Stimulated activated naive B cell treated with anti-CD40 and anti-IgM and Interleukin-4, amounts not matched to agents 10 μg/mL and 1 μg/mL and 100 μg/mL, for 72 hours (primary cell): Measurements from ENCODE around the gene MRPS18A.
"Not testable (repeated sequence)": the region's sequence is repeated elsewhere in the genome, so short reads cannot be mapped to it uniquely, and the experiment has no call there.

Experiments used
- ATAC-seq, 2 donors: fragments of 150-1000 bp; cut with Tn5 transposase; replicated peaks; 2 replicates each; pipeline ENCODE4 v1.10.0; 2021; ENCODE audit warnings: moderate library complexity in 1 of 2
- DNase-seq: peaks from one replicate; pipeline ENCODE4 v3.0.0; 2021
- H3K27ac Mint-ChIP-seq: one replicate; pipeline ENCODE4 v1.8.0; 2022; ENCODE audit warnings: mild to moderate bottlenecking, mixed read lengths
- H3K27me3 Mint-ChIP-seq, 2 donors: one replicate each; pipeline ENCODE4 v1.8.0; 2022; ENCODE audit warnings: mixed read lengths in 2 of 2
- H3K36me3 Mint-ChIP-seq, 2 donors: one replicate each; pipeline ENCODE4 v1.8.0; 2022; ENCODE audit warnings: mixed read lengths in 2 of 2, mild to moderate bottlenecking in 1 of 2
- H3K4me1 Mint-ChIP-seq, 2 donors: one replicate each; pipeline ENCODE4 v1.8.0; 2022; ENCODE audit warnings: mixed read lengths in 2 of 2, mild to moderate bottlenecking in 1 of 2
- H3K4me3 Mint-ChIP-seq, 2 donors: one replicate each; pipeline ENCODE4 v1.8.0; 2022; ENCODE audit warnings: mild to moderate bottlenecking in 2 of 2, mixed read lengths in 2 of 2, moderate library complexity in 1 of 2
- H3K9me3 Mint-ChIP-seq, 2 donors: one replicate each; pipeline ENCODE4 v1.8.0; 2022; ENCODE audit warnings: mixed read lengths in 2 of 2, mild to moderate bottlenecking in 1 of 2

MRPS18A gene

DNA sequence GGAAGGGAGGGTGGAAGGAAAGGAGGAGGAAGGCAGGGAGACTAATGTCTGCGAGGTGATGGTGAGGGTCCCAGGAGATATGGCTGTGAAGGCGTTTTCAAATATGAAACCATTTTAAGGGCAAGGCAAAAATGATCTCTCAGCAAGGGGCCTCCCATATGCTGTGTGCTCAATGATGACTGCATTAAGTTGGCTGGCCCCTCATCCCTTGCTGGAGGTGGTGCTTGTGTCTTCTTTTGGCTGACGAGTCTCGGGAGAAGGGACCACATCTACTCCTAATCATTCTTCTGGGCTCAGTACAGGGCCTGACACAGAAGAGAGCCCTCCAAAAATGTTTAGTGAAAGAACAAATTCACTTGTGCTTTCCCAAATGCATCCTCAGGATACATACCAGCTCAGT is 23.0 kb upstream of the MRPS18A start:
- Mint-ChIP-seq H3K27ac (peak overlapping the region; percentile 48), H3K4me3 (no peak overlapping the region), H3K9me3 (no peaks in the 10 kb centered on the region), H3K27me3 (peaks cover 13 to 20% of the 10 kb centered on the region in 2 donors), H3K36me3 (no peaks in the 10 kb centered on the region), H3K4me1 (peaks cover 36 to 46% of the 10 kb centered on the region in 2 donors)
- no peak for DNase-seq
- ATAC-seq: no peak

DNA sequence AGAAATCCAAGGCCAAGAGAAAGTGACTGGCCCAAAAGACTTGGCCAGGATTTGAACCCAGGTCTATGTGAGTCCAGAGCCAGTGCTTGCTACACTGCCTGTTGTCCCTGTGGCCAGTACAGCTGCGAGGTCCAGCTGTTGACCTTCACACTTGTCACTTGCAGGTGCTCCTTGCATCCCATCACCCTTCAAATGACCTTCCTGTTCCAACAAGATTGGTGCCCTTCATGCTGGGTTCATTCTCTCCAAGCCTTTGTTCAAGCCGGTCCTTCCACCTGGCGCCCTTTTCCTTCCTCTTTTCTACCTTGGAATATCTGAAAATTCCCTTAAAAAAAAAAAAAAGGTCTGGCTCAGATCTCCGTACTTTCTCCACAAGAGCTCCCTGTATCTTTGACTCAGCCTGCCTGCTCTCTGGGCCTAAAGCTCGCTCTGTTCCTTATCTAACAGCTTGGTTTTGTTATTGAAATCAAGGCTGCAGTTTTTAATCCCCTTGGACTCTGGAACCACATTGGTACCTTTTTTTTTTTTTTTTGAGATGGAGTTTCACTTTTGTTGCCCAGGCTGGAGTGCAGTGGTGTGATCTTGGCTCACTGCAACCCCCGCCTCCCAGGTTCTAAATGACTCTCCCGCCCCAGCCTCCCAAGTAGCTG is 22.2 kb upstream of the MRPS18A start:
- Mint-ChIP-seq H3K9me3 (no peaks in the 10 kb centered on the region), H3K27ac (peak overlapping the region; percentile 48), H3K4me1 (peaks cover 36 to 44% of the 10 kb centered on the region in 2 donors), H3K4me3 (no peak overlapping the region), H3K27me3 (peaks cover 13 to 20% of the 10 kb centered on the region in 2 donors), H3K36me3 (no peaks in the 10 kb centered on the region)
- DNase-seq: no peak
- ATAC-seq: no peak

DNA sequence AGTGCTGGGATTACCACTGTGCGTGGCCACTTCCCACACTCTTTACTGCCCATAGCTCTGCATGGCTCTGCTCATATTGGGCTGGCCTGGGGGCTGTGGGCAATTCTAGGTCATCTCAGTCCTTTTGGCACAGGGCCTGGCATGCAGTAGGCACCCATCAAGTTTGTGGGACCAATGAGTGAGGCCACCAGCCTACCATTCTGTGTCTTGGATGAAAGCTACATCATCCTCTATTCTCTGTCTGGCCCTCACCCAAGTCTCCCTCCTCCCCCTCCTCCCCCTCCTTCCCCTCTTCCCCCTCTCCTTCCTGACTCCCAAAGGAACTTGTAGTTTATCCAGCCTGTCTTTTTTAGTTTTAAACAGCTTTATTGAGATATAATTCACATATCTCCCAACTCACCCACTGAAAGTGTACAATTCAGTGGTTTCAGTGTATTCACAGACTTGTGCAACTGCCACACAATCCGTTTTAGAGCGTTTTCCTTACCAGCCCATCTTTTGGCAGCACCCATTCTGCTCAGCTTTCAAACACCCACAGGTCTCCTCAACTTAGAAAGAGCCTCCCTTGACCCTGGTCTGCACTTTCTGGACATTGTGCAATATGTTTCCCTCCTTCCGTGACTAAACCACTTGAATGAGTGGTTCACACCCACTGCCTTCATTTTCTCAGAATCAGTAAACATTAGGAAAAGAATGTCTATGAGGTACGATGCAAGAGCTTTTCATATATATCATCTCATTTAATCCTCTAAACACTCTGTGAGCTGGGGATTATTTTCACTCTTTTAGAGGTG is 21.5 kb upstream of the MRPS18A start:
- ATAC-seq (no peak), DNase-seq (no peak)
- Mint-ChIP-seq H3K4me1 (peaks cover 32 to 44% of the 10 kb centered on the region in 2 donors), H3K4me3 (no peak overlapping the region), H3K36me3 (no peaks in the 10 kb centered on the region), H3K27me3 (peaks cover 13 to 20% of the 10 kb centered on the region in 2 donors), H3K27ac (no peak overlapping the region), H3K9me3 (no peaks in the 10 kb centered on the region)

DNA sequence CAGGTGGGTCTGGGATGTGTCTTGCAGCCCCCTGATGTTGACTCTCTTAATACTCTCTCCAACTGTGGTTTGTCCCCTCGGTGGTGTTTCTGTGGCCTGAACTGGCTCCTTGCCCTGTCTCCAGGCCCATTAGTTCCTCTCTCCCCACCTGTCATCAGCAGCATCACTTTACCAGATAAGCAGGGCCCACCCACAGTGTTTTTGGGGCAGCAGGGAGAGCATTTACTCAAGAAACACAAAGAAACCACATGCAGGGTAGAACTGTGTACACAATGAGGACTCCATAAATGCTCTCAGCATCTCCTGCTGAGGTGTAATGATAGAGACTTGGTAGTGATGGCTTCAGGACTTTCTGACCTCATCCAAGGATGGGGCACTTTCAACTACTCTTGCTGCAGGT is 20.2 kb upstream of the MRPS18A start:
- Mint-ChIP-seq H3K27ac (no peak overlapping the region), H3K36me3 (no peaks in the 10 kb centered on the region), H3K27me3 (peaks cover 13 to 20% of the 10 kb centered on the region in 2 donors), H3K4me3 (no peak overlapping the region), H3K4me1 (peaks cover 35 to 51% of the 10 kb centered on the region in 2 donors), H3K9me3 (no peaks in the 10 kb centered on the region)
- DNase-seq: no peak
- no peak for ATAC-seq

DNA sequence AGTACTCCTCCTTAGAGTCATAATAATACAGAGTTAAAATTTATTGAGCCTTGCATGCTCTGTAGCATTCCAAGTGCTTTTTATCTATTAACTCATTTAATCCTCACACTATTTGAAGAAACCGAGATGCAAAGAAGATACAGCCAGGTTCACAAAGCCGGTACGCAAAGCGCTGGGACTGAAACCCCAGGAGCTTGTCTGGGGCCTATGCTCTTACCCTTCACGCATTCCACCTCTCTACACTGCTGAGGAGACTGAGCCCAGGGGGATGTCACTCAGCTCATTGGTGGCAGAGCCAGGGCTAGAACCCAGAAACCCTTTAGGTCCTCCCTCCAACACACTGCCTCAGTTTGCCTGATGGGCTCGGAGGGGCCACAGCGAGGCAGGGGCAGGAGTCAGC is 19.7 kb upstream of the MRPS18A start:
- Mint-ChIP-seq H3K27ac (no peak overlapping the region), H3K9me3 (no peaks in the 10 kb centered on the region), H3K4me3 (no peak overlapping the region), H3K4me1 (peaks cover 33 to 56% of the 10 kb centered on the region in 2 donors), H3K27me3 (peaks cover 15 to 24% of the 10 kb centered on the region in 2 donors), H3K36me3 (no peaks in the 10 kb centered on the region)
- ATAC-seq (no peak), DNase-seq (no peak)

DNA sequence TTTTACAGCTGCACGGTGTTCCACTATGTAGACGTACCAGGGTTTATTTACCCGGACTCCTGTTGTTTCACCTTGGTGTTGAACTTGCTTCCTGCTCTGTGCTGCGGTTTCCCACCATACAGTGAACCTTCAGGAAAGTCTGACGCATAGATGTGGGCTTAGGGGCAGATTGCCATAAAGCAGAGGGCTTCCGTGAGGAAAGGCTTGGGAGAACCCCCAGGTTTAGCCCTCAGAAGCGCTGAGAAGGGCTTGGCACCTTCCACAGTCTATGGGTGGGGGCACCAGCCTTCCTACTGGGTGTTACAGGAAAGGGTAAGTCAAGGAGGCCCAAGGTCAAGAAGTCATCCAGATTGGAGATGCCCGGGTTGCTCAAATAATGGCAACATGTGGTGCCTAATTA is 19.2 kb upstream of the MRPS18A start:
- Mint-ChIP-seq H3K36me3 (no peaks in the 10 kb centered on the region), H3K27ac (no peak overlapping the region), H3K4me1 (peaks cover 32 to 57% of the 10 kb centered on the region in 2 donors), H3K27me3 (peaks cover 15 to 23% of the 10 kb centered on the region in 2 donors), H3K4me3 (peak overlapping the region in 1 of 2 donors; percentile 33), H3K9me3 (no peaks in the 10 kb centered on the region)
- ATAC-seq: no peak
- no peak for DNase-seq

DNA sequence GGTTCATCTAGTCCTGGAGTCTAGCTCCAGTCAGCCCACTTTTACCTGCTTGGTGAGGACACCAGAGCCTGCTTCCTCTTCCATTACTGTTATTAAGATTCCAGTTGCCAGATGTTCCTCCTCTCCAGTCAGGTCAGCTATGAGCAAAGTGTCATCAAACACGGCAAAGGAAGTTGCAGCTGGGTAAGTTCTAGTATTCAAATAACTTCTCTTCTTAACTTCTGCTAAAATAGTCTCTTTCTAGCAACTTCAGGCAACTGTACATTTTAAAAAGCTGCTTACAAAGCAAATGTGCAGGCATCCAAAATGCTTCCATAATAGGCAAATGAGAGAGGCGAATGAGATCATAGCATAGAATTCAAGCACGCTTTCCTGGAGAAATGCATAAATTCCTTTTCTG is 18.4 kb upstream of the MRPS18A start:
- no peak overlapping the region for H3K27ac Mint-ChIP-seq
- H3K9me3 Mint-ChIP-seq: no peaks in the 10 kb centered on the region
- DNase-seq (no peak), ATAC-seq (peak; percentile 18 to 48)
- H3K27me3 Mint-ChIP-seq: peaks cover 12 to 22% of the 10 kb centered on the region in 2 donors
- H3K4me3 Mint-ChIP-seq: peak overlapping the region in 1 of 2 donors; percentile 65
- H3K36me3 Mint-ChIP-seq: no peaks in the 10 kb centered on the region
- H3K4me1 Mint-ChIP-seq: peaks cover 31 to 57% of the 10 kb centered on the region in 2 donors

DNA sequence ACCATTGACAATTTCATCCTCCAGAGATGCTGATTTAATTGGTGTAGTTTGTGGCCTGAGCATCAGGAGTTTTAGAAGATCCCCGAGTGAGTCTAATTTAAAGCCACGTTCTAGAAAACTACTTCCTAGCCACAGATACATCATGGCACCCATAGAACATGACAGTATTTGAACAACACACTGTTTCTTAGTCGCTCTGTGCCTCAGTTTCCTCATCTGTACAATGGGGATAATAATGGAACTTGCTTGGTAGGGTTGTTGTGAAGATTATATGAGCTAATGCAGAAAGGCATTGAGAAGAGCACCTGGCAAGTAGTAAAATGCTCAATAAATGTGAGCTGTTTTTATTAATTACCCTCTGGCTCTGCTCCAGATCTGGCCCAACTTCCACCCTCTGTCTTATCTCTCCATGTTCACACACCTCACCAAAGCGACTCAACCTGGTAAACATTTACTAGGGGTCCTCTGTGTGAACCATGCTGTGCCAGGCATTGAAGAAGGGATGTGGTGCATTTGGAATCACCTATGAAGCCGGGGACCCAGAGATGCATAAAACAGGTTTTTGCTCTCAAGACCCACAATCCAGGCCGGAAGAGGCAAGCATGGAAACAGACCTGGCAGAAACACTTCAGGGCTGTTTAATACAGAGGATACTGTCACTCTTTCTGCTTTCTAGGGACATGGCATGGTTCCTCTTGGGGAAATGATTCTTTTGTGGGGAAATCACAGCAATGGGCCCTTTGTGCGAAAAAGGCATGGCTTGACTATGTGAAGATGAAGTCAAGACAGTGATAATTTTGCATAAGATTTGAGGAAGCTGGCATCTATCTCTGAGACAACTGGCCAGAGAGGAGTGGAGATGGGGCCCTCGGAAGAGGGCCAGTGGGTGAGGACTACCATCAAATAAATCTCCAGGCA is 16.2 kb upstream of the MRPS18A start:
- peaks cover 19 to 26% of the 10 kb centered on the region in 2 donors for H3K27me3 Mint-ChIP-seq
- DNase-seq (peak; percentile 32), ATAC-seq (peak; percentile 78 to 79)
- H3K4me1 Mint-ChIP-seq: peaks cover 31 to 52% of the 10 kb centered on the region in 2 donors
- H3K27ac Mint-ChIP-seq: peak overlapping the region; percentile 25
- peak overlapping the region; percentile 54 to 64 for H3K4me3 Mint-ChIP-seq
- no peaks in the 10 kb centered on the region for H3K9me3 Mint-ChIP-seq
- H3K36me3 Mint-ChIP-seq: no peaks in the 10 kb centered on the region

DNA sequence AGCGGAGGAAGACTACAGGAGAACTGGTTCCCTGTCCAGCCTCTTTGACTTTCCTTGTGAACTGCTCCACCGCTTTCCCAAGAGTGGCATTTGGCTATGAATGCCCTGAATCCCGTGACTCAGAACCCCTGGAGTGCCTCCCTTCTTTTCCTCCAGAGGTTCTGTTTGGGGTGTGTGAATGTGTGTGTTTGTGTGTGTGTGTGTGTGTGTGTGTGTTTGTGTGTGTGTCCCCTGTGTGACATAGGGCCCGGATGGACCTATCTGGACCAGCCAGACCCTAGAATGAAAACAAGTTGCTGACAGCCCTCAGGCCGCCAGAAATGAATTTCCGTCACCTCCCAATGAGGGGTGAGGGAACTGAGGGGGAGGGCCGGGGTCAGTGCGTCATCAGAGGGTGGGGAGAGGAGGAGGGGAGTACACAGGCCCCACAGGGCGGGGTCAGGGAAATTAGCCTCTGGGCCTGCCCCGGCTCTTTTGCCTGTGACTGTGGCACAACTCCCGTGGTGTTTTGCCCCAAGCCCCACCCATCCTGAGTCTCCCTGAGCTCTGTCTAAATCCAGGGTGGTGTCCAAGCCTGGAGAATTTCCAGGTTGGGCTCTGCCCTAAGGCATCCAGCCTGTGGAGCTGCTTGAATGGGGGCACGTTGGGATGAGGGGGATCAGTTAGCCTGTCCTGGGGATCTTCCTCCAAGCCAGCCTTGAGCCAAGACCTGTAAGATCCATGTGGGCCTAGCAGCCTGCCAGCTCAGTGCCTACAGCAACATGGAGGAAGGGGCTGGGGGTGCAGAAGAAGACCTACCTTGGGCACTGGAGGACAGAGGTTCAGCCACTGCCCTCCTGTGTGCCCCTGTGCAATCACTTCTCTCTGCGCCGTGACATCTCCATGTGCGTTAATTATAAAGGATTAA is 15.2 kb upstream of the MRPS18A start:
- H3K27me3 Mint-ChIP-seq: peaks cover 23 to 33% of the 10 kb centered on the region in 2 donors
- no peak for DNase-seq

DNA sequence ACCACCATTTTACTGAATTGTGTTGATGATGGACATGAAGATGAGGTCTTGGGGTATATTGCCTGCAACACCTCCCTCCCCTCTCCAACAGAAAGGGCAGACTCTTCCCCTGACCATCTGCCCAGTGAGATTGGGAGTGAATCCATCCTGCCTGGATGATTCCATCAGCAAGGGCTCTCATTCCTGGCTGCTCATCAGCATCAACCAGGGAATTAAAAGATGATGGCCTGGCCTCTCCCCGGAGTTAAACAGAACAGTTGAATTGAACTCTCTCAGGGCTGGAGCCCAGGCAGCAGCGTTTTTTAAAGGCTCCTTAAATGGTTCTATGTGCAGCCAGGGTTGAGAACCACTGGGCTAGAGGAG is 14.6 kb upstream of the MRPS18A start:
- no peak for DNase-seq
- Mint-ChIP-seq H3K4me3 (no peak overlapping the region), H3K4me1 (peaks cover 31 to 46% of the 10 kb centered on the region in 2 donors), H3K27ac (no peak overlapping the region), H3K9me3 (no peaks in the 10 kb centered on the region), H3K36me3 (no peaks in the 10 kb centered on the region), H3K27me3 (peaks cover 23 to 38% of the 10 kb centered on the region in 2 donors)
- no peak for ATAC-seq

More for the DNA sequence above, 15.2 kb upstream of the MRPS18A start:
- Mint-ChIP-seq H3K27ac (no peak overlapping the region), H3K4me1 (peaks cover 31 to 50% of the 10 kb centered on the region in 2 donors), H3K36me3 (no peaks in the 10 kb centered on the region), H3K4me3 (no peak overlapping the region), H3K9me3 (no peaks in the 10 kb centered on the region)
- ATAC-seq: peak; percentile 52 to 57

DNA sequence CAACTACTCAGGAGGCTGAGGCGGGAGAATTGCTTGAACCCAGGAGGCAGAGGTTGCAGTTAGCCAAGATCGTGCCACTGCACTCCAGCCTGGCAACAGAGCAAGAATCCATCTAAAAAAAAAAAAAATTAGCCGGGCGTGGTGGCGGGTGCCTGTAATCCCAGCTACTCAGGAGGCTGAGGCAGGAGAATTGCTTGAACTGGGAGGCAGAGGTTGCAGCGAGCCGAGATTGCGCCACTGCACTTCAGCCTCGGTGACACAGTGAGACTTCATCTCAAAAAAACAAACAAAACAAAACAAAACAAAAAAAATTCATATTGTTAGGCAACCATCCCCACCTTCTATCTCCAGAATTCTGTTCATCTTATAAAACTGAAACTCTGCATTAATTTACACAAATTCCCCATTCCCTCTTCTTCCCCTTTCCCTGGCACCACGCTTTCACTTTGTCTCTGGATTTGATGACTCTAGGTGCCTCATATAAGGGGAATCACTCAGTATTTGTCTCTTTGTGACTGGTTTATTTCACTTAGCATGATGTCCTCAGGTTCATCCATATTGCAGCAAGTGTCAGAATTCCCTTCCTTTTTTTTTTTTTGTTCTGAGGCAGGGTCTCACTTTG is 13.5 kb upstream of the MRPS18A start:
- H3K9me3 Mint-ChIP-seq, H3K36me3 Mint-ChIP-seq, DNase-seq, ATAC-seq, H3K27ac Mint-ChIP-seq, H3K4me3 Mint-ChIP-seq: not testable (repeated sequence)
- peaks cover 23 to 38% of the 10 kb centered on the region in 2 donors for H3K27me3 Mint-ChIP-seq
- peaks cover 21 to 36% of the 10 kb centered on the region in 2 donors for H3K4me1 Mint-ChIP-seq

DNA sequence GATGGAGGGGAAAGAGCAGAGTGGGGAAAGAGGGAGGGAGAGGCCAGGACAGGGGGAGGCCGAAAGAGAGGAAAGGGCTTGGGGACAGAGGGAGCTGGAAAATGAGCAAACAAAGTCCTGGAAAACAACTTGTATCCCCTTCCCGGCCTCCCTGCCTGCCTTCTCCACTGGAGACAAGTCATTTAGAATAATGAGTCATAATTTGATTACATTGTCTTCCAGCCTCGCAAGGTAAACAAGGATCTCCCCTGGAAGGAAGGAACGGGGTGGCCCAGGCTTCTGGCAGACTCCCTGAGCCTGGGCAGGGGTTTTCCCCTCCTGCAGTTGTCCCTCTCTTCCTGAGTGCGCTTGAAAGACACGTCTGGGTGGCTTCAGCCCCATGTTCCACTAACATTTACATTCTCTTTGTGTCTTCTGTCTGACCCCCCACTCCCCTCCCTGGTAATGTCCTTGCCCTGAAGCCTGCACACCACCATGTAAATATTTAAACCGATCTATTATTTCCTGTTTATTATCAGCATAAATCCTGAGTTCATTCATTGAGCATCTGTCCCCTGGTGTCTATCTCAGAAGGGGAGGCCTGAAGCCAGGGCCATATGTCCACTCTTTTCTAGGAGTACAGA is 12.1 kb upstream of the MRPS18A start:
- Mint-ChIP-seq H3K4me1 (peaks cover 14 to 25% of the 10 kb centered on the region in 2 donors), H3K9me3 (no peaks in the 10 kb centered on the region), H3K4me3 (no peak overlapping the region), H3K27me3 (peaks cover 35 to 46% of the 10 kb centered on the region in 2 donors), H3K27ac (no peak overlapping the region), H3K36me3 (no peaks in the 10 kb centered on the region)
- ATAC-seq (no peak), DNase-seq (no peak)
